HG03103 (cell line): ENCODE measurements around the gene ABL1.

ENCODE experiments used
- ATAC-seq: cut with Tn5 transposase; IDR thresholded peaks from one replicate; pipeline ENCODE4 v1.9.1; 2021; ENCODE audit warnings: low read depth; ENCODE audit not compliant: unreplicated experiment

The ABL1 gene

DNA sequence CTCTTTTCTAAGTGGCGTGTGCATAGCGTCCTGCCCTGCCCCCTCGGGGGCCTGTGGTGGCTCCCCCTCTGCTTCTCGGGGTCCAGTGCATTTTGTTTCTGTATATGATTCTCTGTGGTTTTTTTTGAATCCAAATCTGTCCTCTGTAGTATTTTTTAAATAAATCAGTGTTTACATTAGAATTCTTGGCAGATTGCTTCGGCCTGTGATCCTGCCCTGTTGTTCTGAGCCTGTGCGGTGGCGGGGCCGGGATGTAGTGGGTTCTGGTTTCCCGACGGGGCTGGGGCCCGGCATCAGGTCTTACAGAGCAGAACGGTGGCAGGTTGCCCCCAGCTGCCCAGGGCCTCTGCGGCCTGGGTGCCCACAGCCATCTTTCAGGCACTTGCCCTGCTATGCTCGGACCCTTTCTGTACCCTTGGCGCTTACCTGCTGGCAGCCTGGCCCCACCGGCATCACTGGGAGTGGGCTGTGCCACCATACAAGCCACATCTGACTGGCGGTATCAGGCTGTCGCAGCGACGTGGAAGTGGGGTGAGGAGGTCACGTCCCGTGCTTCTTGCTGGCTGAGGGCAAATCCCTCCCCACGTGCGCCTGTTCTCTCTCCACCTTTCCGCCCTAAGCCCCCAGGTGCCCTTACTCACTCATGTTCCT is 52.6 kb downstream of the ABL1 start:
- ATAC-seq, result no peak

DNA sequence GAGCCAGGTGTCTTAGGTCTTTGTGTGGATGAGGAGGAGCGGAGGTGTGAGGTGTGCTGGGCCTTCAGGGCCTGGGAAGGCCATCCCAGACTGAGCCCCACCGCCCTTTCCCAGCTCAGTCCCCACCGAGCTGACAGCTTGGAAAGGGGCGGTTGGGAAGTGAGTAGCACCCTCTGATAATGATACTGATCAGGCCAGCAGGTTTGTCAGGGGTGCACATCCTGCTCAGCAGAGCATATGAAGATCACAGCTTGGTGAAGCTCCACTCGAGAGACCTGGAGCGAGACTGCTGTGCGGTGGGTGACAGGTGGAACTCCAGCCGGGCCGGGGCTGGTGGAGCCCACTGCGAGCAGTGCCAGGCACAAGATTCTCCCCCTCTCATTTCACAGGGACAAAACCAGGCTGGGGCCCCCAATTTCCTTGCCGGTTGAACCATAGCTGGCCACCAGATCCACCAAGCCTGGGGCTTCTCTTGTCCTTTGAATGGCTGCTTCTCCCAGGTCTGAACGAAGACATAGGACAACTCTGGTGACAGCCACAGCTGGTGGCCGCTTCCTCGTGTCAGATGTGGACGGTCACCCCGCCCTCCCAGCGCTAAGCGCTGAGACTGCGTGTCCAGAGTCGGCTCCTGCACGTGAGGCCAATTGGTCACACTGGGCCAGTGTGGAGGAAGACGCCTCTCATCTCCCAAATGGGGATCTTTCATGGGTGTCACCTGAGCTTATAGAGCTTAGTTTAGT is 53.3 kb downstream of the ABL1 start:
- ATAC-seq, result no peak

DNA sequence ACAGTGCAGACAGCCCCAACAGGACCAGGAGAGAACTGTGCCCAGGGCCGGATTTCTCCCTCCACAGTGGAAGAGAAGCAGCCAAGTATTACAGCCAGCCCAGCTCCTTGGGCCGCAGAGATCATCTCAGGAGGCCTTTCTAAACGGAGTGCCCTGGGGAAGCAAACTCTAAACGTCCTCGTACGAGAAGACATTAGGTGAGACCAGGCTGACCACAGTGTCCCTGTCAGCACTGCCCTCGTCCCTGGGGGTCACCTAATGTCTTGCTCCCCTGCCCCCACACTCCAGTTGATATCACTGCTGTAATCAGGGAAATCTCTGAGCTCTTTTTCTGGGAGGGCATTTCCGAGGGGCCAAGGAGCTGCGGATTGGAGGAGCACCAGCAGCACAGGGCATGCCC is 55.1 kb downstream of the ABL1 start:
- ATAC-seq, result no peak

DNA sequence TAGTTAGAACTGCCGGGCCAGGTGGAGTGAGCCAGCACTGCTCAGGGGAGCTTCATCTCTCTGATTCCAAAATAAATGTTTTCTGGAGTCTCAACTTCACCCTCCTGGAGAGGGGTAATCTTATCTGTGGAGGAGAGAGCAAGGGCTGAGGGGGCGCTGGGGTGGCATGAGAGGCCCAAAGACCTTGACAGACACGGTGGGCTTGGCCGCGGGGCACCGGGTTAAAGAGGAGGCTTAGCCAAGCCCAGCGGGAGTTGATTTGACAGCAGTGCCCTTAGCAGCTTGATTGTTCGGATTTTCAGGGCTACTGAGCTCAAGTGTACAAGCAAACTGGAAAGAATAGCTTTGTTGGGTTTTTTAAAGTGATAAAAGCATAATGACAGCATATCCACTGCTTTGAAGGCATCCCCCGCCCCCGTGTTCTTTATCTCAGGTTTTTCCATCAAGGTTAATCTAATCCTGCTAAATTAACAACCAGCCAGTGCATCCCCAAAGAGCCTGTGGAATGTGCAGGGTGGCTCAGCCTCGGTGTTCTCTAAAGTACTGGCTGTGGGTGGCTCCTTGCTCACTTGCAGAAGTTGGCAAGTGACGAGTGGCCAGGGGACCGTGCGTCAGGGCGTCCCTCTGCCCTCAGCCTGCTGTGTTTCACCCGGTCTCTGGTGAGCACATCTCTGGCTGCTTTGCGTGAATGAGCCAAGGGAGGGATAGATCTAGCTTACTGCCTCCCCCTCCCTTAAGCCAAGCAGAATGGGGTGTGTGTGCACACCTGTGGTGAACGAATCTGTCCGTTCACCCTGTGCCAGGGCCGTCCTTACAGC is 56.0 kb downstream of the ABL1 start:
- ATAC-seq, result no peak

DNA sequence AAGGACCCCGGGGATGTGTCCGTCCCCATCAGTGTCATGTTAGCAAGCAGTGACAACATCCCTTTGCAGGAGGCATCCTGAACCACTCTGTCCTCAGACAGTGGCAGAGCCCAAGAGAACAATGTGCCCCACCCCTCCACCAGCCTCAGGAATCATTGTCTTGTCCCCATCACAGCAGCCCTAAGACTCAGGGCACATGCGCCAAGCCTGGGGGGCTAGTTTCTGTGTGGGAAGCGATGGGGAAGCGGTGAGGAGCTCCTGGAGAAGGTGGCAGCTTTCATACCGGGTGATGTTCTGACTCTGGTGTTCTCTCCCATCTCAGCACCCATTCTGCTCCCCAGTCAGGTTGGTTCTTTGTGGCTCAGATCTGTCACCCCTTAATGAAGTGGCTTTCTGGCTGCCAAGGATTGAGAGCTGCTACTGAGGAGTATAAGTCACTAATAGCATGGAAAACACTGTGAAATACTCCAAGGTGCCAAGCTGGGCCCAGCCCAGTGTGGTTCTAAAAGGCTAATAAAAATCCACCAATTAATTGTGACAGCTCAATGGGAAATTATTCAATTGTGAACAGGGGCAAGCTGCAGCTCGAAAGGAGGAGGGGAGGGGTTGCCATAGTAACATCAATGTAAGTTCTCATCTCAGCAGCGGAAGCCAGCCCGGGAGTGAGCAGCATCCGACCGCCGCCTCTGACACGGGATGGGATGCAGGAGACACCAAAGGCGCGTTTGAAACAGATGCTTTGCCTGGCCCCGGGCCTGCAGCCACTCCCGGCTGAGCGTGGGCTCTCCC is 56.8 kb downstream of the ABL1 start:
- ATAC-seq, result no peak

DNA sequence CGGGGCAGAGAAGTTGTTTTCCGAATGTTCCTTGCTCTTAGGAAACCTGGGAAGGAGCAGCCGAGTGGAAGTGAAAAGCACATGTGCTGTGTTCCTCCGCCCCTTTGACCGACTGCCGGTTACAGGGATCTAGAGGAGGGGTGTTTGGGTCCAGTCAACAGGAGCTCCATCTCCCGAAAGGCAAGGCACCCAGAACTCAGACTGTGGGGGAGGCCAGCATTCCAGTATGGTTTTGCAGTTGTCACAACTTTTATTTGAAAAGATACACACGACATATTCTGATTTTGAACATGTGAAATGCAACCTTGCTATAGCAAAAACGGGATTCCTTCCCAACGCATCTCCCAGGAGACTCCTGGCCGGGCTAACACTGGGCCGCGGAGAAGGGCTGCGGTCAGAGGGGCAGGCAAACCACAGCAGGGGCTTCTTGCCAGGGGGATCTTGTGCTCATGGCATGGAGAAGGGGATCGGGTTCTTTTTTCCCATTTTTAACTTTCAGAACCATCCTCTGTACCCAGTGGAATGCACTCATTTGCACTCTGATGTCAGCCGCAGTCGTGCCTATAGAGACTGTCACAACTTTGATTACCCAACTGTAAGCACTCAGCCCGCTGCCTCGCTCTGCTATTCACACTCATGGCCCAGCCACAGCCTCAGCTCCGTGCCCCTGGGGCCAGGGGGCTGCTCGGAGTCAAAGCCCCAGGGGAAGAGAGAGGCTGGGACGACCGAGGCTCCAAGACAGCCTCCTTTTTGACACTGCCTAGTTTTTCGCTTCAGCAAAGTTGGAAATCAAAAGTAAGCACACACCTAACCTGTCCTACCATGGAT is 57.6 kb downstream of the ABL1 start:
- ATAC-seq, result no peak

DNA sequence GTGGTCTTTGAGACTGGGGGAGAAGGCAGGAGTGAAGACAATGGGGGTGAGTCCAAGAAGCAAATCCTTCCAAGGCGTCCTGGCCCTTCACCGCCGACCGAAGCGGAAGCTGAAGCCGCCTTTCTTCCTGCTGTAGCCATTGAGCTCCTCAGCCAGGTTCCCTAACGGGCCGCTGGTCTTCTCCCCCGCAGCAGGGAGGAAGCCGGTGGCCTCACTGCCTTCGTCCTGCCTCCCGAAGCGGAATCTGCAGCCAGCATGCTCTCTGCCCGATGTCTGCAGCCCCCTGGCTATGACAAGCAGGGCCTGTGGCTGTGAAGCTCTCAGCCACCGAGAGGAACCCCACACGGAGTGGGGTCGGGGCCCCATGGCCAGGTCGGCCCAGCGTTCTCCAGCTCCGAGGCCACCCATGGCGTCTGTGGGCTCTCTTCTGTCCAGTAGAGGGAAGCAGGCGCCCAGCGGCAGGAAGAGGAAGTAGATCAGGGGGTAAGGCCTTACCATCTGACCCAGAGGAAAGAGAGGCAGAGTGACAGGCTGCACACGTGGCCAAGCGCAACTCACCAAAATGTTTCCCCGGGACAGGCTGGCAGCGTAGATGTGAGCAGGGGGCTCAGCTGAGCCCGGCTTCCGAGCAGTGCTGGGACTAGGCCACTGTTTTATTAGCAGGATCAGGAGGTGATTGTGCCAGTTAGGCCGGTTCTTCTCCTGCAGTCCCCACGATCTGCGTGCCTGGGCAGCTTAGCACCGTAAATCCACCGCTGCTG is 58.5 kb downstream of the ABL1 start:
- no peak for ATAC-seq

DNA sequence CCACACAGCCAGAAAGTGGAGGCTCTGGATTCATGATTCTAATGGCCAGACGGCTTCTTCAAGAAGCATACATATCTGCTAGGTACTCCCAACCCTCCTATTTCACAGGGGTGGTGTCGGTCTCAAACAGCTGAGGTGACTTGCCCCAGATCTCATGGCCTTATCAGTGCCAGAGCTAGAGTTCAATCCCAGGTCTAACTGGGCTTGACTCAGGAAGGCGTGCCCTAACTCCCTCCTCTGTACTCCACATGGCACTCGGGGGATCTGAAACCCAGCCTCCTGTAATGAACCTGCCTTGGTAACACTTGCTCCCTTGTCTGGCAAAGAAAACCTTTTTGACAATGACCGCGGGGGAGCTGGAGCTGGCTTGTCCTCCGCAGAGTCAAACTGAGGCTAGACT is 59.5 kb downstream of the ABL1 start:
- no peak for ATAC-seq

DNA sequence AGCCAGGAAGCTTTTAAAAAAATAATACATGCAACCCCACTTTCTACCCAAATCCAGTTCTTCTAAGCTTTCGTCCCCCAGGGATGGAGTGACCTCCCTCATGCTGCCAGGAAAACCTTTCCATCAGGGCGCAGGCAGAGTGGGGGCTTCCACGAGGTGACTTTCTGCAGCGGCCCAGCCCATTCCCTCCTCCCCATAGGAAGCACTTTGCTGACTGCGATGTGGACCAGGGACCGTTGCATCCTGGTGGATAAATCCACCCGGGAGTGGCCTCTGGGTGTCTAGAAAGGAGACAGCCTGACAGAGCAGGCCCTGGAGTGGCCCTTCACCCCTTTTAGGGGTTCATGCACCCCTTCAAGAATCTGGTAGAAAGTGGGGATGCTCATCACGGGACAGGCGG is 60.0 kb downstream of the ABL1 start:
- ATAC-seq, result no peak

DNA sequence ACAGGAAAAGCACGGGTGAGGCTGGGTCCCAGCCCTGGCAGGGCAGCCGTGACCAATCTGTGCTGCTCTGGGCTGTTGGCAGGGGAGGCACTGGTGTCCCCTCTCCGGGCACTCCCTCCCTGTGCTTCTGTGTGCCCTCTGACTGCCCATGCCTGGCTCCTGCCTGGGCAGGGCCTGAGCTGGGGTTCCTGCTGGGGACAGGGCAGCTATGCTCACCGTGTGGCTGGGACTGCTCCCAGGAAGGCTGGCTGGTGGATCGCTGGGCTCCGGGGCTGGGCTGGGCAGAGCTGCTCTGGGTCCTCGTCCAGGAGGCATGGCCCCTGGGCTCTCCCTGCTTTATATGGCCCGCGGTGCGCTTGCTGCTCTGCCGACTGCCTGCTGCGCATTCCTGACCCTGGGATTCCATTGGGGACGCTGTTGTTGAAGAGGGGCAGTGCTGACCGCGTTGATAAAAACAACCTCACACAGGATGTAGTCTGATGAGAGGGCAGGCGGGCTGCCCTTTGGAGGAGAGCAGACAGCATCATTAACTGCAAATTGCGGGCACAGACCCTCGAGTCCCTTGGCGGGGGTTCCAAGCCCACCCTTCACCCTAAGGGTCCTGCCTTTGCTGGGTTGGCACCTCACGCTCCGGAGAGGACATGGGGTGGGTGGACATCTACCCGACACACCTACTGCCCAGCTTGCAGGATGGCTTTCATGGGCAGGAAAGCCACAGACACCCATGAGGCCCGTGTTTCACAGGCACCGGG is 60.6 kb downstream of the ABL1 start:
- no peak for ATAC-seq

DNA sequence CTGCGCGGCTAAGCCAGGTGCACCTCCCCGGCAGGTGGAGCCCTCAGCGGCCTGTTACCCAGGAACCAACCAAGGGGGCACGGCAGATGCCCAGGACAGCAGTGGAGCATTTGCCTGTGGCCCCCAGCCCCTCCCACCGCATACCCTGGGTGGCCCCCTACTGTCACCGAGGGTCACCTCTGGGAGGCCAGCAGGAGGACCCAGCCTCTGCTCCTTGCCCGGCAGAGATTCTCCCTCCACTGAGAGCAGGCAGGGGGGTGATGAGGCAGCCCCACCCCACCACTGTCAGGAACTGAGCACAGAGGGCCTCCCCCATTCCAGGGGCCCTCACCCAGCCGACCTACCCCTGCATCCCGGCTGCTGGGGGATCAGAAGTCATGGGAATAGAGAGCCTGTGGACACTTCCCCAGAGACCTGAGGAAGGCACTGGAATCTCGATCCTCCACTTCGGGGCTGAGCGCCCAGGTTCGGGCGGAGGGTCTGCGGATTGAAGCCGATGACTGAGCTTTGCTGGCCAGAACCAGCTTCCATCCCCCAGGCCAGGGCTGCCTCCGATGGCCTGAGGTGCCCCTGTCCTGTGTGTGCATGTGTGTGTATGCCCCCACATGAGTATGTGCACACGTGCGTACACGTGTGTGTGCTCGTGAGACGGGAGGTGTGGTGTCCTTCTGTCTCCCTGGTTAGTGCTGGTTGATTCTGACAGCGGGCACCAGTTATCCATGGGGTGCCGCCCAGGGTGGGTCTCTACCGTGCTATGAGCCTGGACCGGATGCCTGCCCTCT is 61.4 kb downstream of the ABL1 start, which contains the start of gene QRFP:
QRFP (minus strand) TSS at position 580 of the 782 bp plus-strand sequence. CDS start 2,974 bp downstream, outside the sequence.
- ATAC-seq, result no peak

DNA sequence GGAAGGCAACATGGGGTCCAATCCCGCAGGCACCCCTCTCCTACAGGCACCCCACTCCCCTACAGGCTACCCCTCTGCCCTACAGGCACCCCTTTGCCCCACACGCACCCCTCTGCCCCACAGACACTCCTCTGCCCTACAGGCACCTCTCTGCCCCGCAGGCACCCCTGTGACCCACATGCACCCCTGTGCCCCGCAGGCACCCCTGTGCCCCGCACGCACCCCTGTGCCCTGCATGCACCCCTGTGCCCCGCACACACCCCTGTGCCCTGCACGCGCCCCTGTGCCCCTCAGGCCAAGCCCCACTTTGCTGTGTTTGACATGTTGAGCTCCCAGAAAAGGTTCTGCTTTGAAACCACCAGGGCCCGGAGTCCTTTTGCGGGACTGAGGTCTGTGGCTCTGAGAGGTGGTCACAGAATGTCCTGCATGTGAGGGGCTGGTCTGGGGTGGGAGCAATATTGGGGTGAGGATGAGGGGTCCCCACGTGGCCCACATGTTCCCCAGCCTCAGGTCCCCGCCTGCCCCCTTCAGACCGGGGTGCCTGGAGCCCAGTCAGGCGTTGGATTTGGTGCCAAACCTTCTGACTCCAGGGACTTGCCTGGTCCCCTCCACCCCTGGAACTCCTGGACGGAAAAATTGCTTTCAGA is 62.2 kb downstream of the ABL1 start:
- ATAC-seq, result no peak

DNA sequence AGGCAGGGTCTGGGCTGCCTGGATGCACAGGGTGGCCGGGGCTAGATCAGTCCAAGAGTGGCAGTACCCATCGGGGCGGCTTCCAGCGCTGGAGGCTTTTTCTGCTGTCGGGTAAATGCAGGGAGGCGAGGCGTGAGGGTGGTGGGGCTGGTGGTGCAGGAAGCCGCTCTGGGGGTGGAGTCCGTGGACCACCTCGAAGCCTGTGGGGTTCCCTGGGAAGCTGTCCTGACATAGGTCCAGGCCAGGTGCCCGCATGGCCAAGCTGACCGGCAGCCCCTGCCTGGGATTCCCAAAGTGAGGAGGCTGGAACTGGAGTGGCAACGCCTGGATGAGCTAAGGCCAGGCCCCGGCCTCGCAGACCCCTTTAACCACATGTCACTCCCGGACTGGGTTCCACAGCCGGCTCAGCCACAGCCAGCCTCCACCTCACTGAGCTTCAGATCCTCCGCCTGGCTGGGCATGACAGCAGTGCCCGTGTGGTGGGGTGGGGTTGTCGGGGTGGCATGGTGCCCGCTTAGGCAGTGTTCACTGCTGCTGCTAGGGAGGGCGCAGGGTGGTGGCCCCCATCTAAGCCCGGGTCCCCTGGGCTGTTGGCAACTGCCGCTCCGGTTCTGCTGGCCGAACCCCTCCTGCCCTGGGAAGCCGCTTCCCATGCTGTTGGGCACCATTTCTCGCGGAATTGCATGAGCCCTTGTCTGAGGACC is 62.9 kb downstream of the ABL1 start:
- ATAC-seq, result no peak

DNA sequence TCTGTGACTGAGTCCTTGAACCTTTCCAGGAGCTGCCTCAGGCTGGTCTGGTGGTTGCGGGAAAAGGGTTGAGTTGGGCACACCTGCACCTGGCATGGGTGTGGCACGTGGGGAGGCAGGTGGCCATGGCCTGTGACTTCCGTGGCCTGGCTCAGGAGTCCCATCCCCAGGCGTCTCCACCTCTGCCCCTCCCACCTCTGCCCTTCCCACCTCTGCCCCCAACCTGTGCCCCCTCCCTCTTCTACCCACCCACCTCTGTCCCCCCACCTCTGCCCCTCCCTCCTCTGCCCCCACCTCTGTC is 63.4 kb downstream of the ABL1 start:
- no peak for ATAC-seq

DNA sequence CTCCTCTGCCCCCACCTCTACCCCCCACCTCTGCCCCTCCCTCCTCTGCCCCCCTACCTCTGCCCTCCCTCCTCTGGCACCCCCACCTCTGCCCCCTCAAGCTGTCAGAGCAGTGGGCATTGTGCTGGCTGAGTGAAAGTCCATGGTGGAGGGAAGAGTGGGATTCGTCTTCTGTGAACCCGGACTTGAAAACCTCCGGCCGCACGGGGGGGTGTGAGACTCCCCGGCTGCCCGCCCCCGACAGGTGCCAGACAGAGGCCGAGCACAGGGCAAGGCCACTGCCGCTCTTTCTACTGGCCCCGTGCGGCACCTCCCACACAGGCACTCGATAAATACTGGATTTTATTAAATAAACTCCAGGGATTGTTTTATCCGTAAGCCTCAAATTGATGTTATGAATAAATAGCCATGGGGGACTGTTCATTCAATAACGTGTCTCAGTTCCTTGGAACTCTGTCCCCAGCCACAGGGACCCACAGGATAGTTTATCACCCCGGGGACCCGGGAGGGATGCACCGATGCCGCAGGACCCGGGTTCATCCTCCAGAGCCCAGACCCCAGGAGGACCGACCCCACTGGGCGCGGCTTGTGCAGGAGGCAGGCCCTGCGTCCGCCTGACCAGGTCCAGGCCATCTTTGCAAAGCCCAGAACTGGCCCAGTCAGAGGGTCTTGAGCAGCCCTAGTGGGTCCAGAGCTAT is 64.1 kb downstream of the ABL1 start:
- ATAC-seq, result no peak
